H1 (cell line): ENCODE data around the gene RAD50. TPM values are rescaled to one million over a fixed set of nuclear protein-coding genes. Genes with fewer than 3 reads are reported as not detected.
"Not testable (repeated sequence)": the region's sequence is repeated elsewhere in the genome, so short reads cannot be mapped to it uniquely, and the experiment has no call there.

Experiments used
- CTCF ChIA-PET: fragments of 300-600 bp; sonication (Branson Sonifier 250); formaldehyde crosslinking; loops from one replicate; lab custom pipeline; 2021; ENCODE audit not compliant: partially characterized antibody; lab: Charles Lee
- POLR2A ChIA-PET: fragments of 300-600 bp; sonication (Branson Sonifier 250); formaldehyde crosslinking; loops from one replicate; lab custom pipeline; 2021; ENCODE audit warnings: inconsistent platforms; ENCODE audit not compliant: partially characterized antibody; lab: Charles Lee
- DNase-seq, 2 experiments: peaks; one replicate each; pipeline versions ENCODE4 v3.0.0 to v3.0.0-alpha.2; 2010 to 2022; ENCODE audit warnings: low spot score in 2 of 2, low read depth in 1 of 2, mixed read lengths in 1 of 2
- FAIRE-seq: peaks from 2 replicates; lab custom pipeline; 2011; peaks lifted over from hg19 to GRCh38; lab: Jason Lieb, UNC
- H2AFZ ChIP-seq: 2 replicates; pipeline ENCODE4 v1.8.1; 2012; ENCODE audit warnings: low read length, inconsistent platforms
- H2AK5ac ChIP-seq: 2 replicates; pipeline ENCODE4 v1.6.1; 2013; ENCODE audit warnings: low read depth, low read length
- H2BK120ac ChIP-seq: replicated peaks from 2 replicates; pipeline ENCODE3; 2013; ENCODE audit warnings: low read depth, low read length, inconsistent platforms
- H2BK12ac ChIP-seq: 2 replicates; pipeline ENCODE4 v1.6.1; 2013; ENCODE audit warnings: low read depth, low read length
- H2BK15ac ChIP-seq: 2 replicates; pipeline ENCODE4 v1.6.1; 2013; ENCODE audit warnings: low read length
- H2BK20ac ChIP-seq: 2 replicates; pipeline ENCODE4 v1.6.1; 2013; ENCODE audit warnings: low read length
- H2BK5ac ChIP-seq: 2 replicates; pipeline ENCODE4 v1.6.1; 2013; ENCODE audit warnings: low read depth, low read length
- H3K14ac ChIP-seq: 2 replicates; pipeline ENCODE4 v1.6.1; 2013; ENCODE audit warnings: inconsistent platforms; ENCODE audit not compliant: insufficient read length
- H3K18ac ChIP-seq: 2 replicates; pipeline ENCODE4 v1.6.1; 2013; ENCODE audit warnings: low read length; ENCODE audit errors: extremely low read depth
- H3K23ac ChIP-seq: 2 replicates; pipeline ENCODE4 v1.6.1; 2013; ENCODE audit warnings: inconsistent platforms; ENCODE audit not compliant: insufficient read length
- H3K23me2 ChIP-seq: 2 replicates; pipeline ENCODE4 v1.6.1; 2013; ENCODE audit warnings: low read depth, low read length
- H3K27ac ChIP-seq: 2 replicates; pipeline ENCODE4 v1.6.1; 2011; ENCODE audit warnings: low read depth, low read length, inconsistent platforms
- H3K27me3 ChIP-seq, 4 experiments: replicated peaks in 1 of 4; 1 replicate in 1 of 4; 2 replicates in 3 of 4; pipeline versions ENCODE4 v1.6.1 to v1.8.1; 2011 to 2013; ENCODE audit warnings: low read length in 3 of 4, mild to moderate bottlenecking in 3 of 4, inconsistent platforms in 2 of 4, mixed read lengths in 2 of 4, moderate library complexity in 1 of 4; ENCODE audit not compliant: control insufficient read depth in 3 of 4, insufficient read depth in 3 of 4; ENCODE audit errors: extremely low read depth in 1 of 4
- H3K36me3 ChIP-seq, 4 experiments: 2 replicates each; pipeline versions ENCODE4 v1.6.1 to v1.8.1; 2011 to 2013; ENCODE audit warnings: mild to moderate bottlenecking in 4 of 4, low read length in 3 of 4, moderate library complexity in 2 of 4, control low read depth in 1 of 4, inconsistent platforms in 1 of 4; ENCODE audit not compliant: insufficient read depth in 4 of 4, control insufficient read depth in 2 of 4
- H3K4ac ChIP-seq: replicated peaks from 2 replicates; pipeline ENCODE3; 2013; ENCODE audit warnings: low read length, low read depth, mixed read lengths, inconsistent platforms; ENCODE audit not compliant: insufficient read length
- H3K4me1 ChIP-seq, 4 experiments: replicated peaks in 1 of 4; 1 replicate in 1 of 4; 2 replicates in 3 of 4; pipeline versions ENCODE4 v1.6.1 to v1.8.1; 2011 to 2013; ENCODE audit warnings: low read length in 3 of 4, inconsistent platforms in 2 of 4, mixed read lengths in 1 of 4; ENCODE audit not compliant: insufficient read depth in 4 of 4, control insufficient read depth in 3 of 4
- H3K4me2 ChIP-seq, 2 experiments: 2 replicates each; pipeline versions ENCODE4 v1.6.1 to v1.8.1; 2011 to 2013; ENCODE audit warnings: low read depth in 2 of 2, low read length in 2 of 2, control low read depth in 1 of 2, inconsistent platforms in 1 of 2, mild to moderate bottlenecking in 1 of 2; ENCODE audit not compliant: insufficient read depth in 1 of 2
- H3K4me3 ChIP-seq, 4 experiments: fragments of 200-600, 300-600 bp in 1 of 4; sonication (generic), shearing (Covaris generic), sonication (Bioruptor Twin) in 1 of 4; 2 replicates each; pipeline versions ENCODE4 v1.5.1 to v1.8.1; 2011 to 2016; ENCODE audit warnings: low read length in 4 of 4, low read depth in 3 of 4, control low read depth in 2 of 4, inconsistent platforms in 2 of 4, mild to moderate bottlenecking in 2 of 4, mixed read lengths in 1 of 4, moderate library complexity in 1 of 4; ENCODE audit not compliant: insufficient read depth in 2 of 4; ENCODE audit errors: extremely low read depth in 1 of 4
- H3K56ac ChIP-seq: replicated peaks from 2 replicates; pipeline ENCODE3; 2013; ENCODE audit warnings: low read depth, mild to moderate bottlenecking, mixed read lengths, low read length, inconsistent platforms; ENCODE audit not compliant: insufficient read length
- H3K79me1 ChIP-seq: 2 replicates; pipeline ENCODE4 v1.6.1; 2013; ENCODE audit warnings: low read depth, low read length, control low read depth
- H3K79me2 ChIP-seq, 2 experiments: 2 replicates each; pipeline versions ENCODE4 v1.6.1 to v1.8.1; 2012 to 2013; ENCODE audit warnings: low read length in 2 of 2, mild to moderate bottlenecking in 2 of 2, inconsistent platforms in 1 of 2; ENCODE audit not compliant: insufficient read depth in 2 of 2, control insufficient read depth in 1 of 2
- H3K9ac ChIP-seq, 4 experiments: replicated peaks in 1 of 4; 1 replicate in 1 of 4; 2 replicates in 3 of 4; pipeline versions ENCODE4 v1.6.1 to v1.8.1; 2011 to 2013; ENCODE audit warnings: low read depth in 3 of 4, low read length in 3 of 4, control low read depth in 2 of 4, mild to moderate bottlenecking in 2 of 4, moderate library complexity in 2 of 4, inconsistent platforms in 1 of 4; ENCODE audit errors: extremely low read depth in 1 of 4
- H3K9me3 ChIP-seq, 2 experiments: 2 replicates each; pipeline versions ENCODE4 v1.6.1 to v1.8.1; 2012 to 2013; ENCODE audit warnings: mild to moderate bottlenecking in 2 of 2, moderate library complexity in 2 of 2, control low read depth in 1 of 2, inconsistent platforms in 1 of 2, low read depth in 1 of 2, low read length in 1 of 2, mixed read lengths in 1 of 2; ENCODE audit not compliant: insufficient read depth in 2 of 2
- H4K20me1 ChIP-seq, 2 experiments: replicated peaks in 1 of 2; 2 replicates each; pipeline versions ENCODE3 to v1.8.1; 2011 to 2013; ENCODE audit warnings: inconsistent platforms in 2 of 2, low read length in 2 of 2, mild to moderate bottlenecking in 1 of 2; ENCODE audit not compliant: insufficient read depth in 2 of 2, control insufficient read depth in 1 of 2
- H4K5ac ChIP-seq: 2 replicates; pipeline ENCODE4 v1.6.1; 2013; ENCODE audit warnings: low read length, low read depth, mixed read lengths, inconsistent platforms; ENCODE audit not compliant: insufficient read length
- H4K8ac ChIP-seq: 2 replicates; pipeline ENCODE4 v1.8.0; 2013; ENCODE audit warnings: mild to moderate bottlenecking, moderate library complexity, low read length, inconsistent platforms; ENCODE audit not compliant: insufficient read depth; ENCODE audit errors: extremely low read depth
- H4K91ac ChIP-seq: replicated peaks from 2 replicates; pipeline ENCODE3; 2013; ENCODE audit warnings: low read length, mixed read lengths, inconsistent platforms; ENCODE audit not compliant: insufficient read length
- WGBS, 2 experiments: shearing (Covaris generic) in 1 of 2; methylation state at CpG; one replicate each; pipeline versions ENCODE4 v1.1.6 to v1.1.7; 2013 to 2015; ENCODE audit warnings: low lambda C conversion rate in 2 of 2, mixed read lengths in 2 of 2, inconsistent platforms in 1 of 2, low coverage in 1 of 2, missing lambda C conversion rate in 1 of 2; ENCODE audit not compliant: insufficient replicate concordance in 2 of 2, insufficient coverage in 1 of 2, insufficient read length in 1 of 2; ENCODE audit errors: extremely low coverage in 1 of 2, missing lambda C conversion rate in 1 of 2; 5-methylcytosine and 5-hydroxymethylcytosine counted together
- polyA plus RNA-seq, 7 experiments: library from polyadenylated mRNA; depleted of rRNA in 3 of 7; stranded (reverse) in 5 of 7; unstranded in 2 of 7; fragments of >200 nt in 5 of 7; fragments of 200-250 nt in 2 of 7; gene quantifications; 1 replicate in 5 of 7; 2 replicates in 1 of 7; 4 replicates in 1 of 7; pipeline versions ENCODE4 v1.2.1 to v1.2.3, GENCODE V29; 2011 to 2013; ENCODE audit warnings: missing spikeins in 2 of 7, mixed read lengths in 2 of 7
- total RNA-seq: library from RNA; stranded (reverse); fragmentation: NEBNext Ultra II Directional; extraction: Animal tissue kit (Norgen Biotek cat#: 25700); gene quantifications from 2 replicates; pipeline ENCODE4 v1.2.1, GENCODE V29; 2021

RAD50 gene
- total and polyA plus RNA-seq, 2 of the 8 experiments (the other 6 are each of a cell fraction or from before 2014, with no cell fraction given) = 10.1 to 39.4 TPM

DNA sequence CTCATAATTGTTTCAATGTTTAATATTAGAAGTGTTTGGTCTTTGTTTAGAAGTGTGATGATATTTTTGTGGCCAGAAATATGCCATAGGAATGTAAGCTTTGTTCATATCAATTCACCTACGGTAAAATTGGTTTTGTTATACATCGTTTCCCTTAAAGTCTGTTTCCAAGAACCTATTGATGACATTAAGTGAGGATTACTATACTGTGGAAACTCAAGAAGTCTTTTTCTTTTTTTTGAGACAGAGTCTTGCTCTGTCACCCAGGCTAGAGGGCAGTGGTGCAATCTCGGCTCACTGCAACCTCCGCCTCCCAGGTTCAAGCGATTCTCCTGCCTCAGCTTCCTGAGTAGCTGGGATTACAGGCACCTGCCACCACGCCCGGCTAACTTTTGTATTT, 7.9 kb upstream of the RAD50 start:
- POLR2A ChIA-PET, H3K9ac ChIP-seq, H4K91ac ChIP-seq, H3K14ac ChIP-seq, H3K27ac ChIP-seq, H2BK12ac ChIP-seq, H3K79me1 ChIP-seq, H3K4ac ChIP-seq, H3K23ac ChIP-seq, H3K23me2 ChIP-seq, H4K20me1 ChIP-seq, H3K4me1 ChIP-seq, H2AK5ac ChIP-seq, H3K4me3 ChIP-seq, H3K4me2 ChIP-seq, H3K18ac ChIP-seq, H4K5ac ChIP-seq, H2BK120ac ChIP-seq, H4K8ac ChIP-seq, H2AFZ ChIP-seq, DNase-seq, H3K36me3 ChIP-seq, H2BK15ac ChIP-seq, H3K56ac ChIP-seq, FAIRE-seq, H3K9me3 ChIP-seq, H3K27me3 ChIP-seq, H3K79me2 ChIP-seq, H2BK5ac ChIP-seq, H2BK20ac ChIP-seq: not testable (repeated sequence)
- CTCF ChIA-PET = interaction anchor here (1.1 to 2.0 kb wide), 2 partner anchors 20 to 22 kb away, joined by 3 to 20 read pairs; no protein-coding TSS in a partner anchor
- 87% methylated on average over 6 of the region's 7 CpGs; no CpG with 5 or more reads in 1 of the 2 experiments for WGBS, 2 experiments
